Measurements from ENCODE around the gene CTNNA1. TPM values are rescaled to one million over a fixed set of nuclear protein-coding genes. Genes with fewer than 3 reads are reported as not detected.
A peak's percentile ranks its signal among the peaks of the same experiment; 100 is the strongest.

CTNNA1 gene
- total RNA-seq, 1 donor from 2014 or later: 397 TPM

- Histone ChIP-seq H3K27me3 (ENCODE audit: control insufficient read depth, insufficient read depth, low read length) (no peaks in the 10 kb centered on the region), H3K4me3 (ENCODE audit: low read depth, low read length) (no peak overlapping the region)
- TF ChIP-seq CTCF (IDR thresholded peaks at IDR 0.05; ENCODE audit: insufficient read depth, low read length, poor library complexity, severe bottlenecking): no peak
These were observed 32.4 kb upstream of the CTNNA1 start for GRCh38 chr5:138720840-138721239.

GRCh38 chr5:138721979-138722378 lies 31.2 kb upstream of the CTNNA1 start:
- Histone ChIP-seq H3K27me3 (ENCODE audit: control insufficient read depth, insufficient read depth, low read length) (no peaks in the 10 kb centered on the region), H3K36me3 (ENCODE audit: control insufficient read depth, insufficient read depth, low read length) (no peaks in the 10 kb centered on the region), H3K4me3 (ENCODE audit: low read depth, low read length) (no peak overlapping the region)
- no peak for TF ChIP-seq CTCF (IDR thresholded peaks at IDR 0.05; ENCODE audit: insufficient read depth, low read length, poor library complexity, severe bottlenecking)
- DNase-seq (ENCODE audit: low read depth): no peak

More at GRCh38 chr5:138720840-138721239, 32.4 kb upstream of the CTNNA1 start:
- DNase-seq (ENCODE audit: low read depth): no peak
- H3K36me3 ChIP-seq (ENCODE audit: control insufficient read depth, insufficient read depth, low read length): no peaks in the 10 kb centered on the region

- no peak overlapping the region for H3K4me3 ChIP-seq (ENCODE audit: low read depth, low read length)
- no peaks in the 10 kb centered on the region for H3K36me3 ChIP-seq (ENCODE audit: control insufficient read depth, insufficient read depth, low read length)
- no peak for DNase-seq (ENCODE audit: low read depth)
- H3K27me3 ChIP-seq (ENCODE audit: control insufficient read depth, insufficient read depth, low read length): no peaks in the 10 kb centered on the region
- TF ChIP-seq CTCF (IDR thresholded peaks at IDR 0.05; ENCODE audit: insufficient read depth, low read length, poor library complexity, severe bottlenecking): no peak
These were observed 30.6 kb upstream of the CTNNA1 start for GRCh38 chr5:138722544-138723177.

- H3K27me3 ChIP-seq (ENCODE audit: control insufficient read depth, insufficient read depth, low read length): no peaks in the 10 kb centered on the region
- DNase-seq (ENCODE audit: low read depth): no peak
- no peak overlapping the region for H3K4me3 ChIP-seq (ENCODE audit: low read depth, low read length)
- H3K36me3 ChIP-seq (ENCODE audit: control insufficient read depth, insufficient read depth, low read length): no peaks in the 10 kb centered on the region
- TF ChIP-seq CTCF (IDR thresholded peaks at IDR 0.05; ENCODE audit: insufficient read depth, low read length, poor library complexity, severe bottlenecking): no peak
These were observed 28.6 kb upstream of the CTNNA1 start for GRCh38 chr5:138724470-138725146.

GRCh38 chr5:138725153-138725817 lies 27.9 kb upstream of the CTNNA1 start:
- peak; percentile 45 for DNase-seq (ENCODE audit: low read depth)
- no peaks in the 10 kb centered on the region for H3K36me3 ChIP-seq (ENCODE audit: control insufficient read depth, insufficient read depth, low read length)
- peak; percentile 21 for TF ChIP-seq CTCF (IDR thresholded peaks at IDR 0.05; ENCODE audit: insufficient read depth, low read length, poor library complexity, severe bottlenecking)
- H3K27me3 ChIP-seq (ENCODE audit: control insufficient read depth, insufficient read depth, low read length): no peaks in the 10 kb centered on the region
- no peak overlapping the region for H3K4me3 ChIP-seq (ENCODE audit: low read depth, low read length)

All from kidney epithelial cell (primary cell).